Ishikawa (cell line): ENCODE measurements around the gene LTF.

Experiments
- FOXM1 ChIP-seq: IDR thresholded peaks from 2 replicates; pipeline ENCODE4 v1.6.1; 2012; ENCODE audit warnings: low read depth, borderline replicate concordance
- TAF1 ChIP-seq: IDR thresholded peaks from 2 replicates; pipeline ENCODE4 v1.6.1; 2012; ENCODE audit warnings: low read depth, mild to moderate bottlenecking
- YY1 ChIP-seq: IDR thresholded peaks from 2 replicates; pipeline ENCODE4 v1.6.1; 2012; ENCODE audit warnings: low read depth

GRCh38 chr3:46498916-46499519, 34.3 kb upstream of the LTF start:
- TF ChIP-seq TAF1 (no peak), YY1 (no peak), FOXM1 (no peak)
